Activated T-helper 2 cell treated with anti-CD3 and anti-CD28 coated beads, Interferon-gamma antibody, Interleukin-2, Interleukin-4, amounts not matched to agents 10 μg/mL and 5 μg/mL and 100 μg/mL, durations not matched to agents 14 hours and 24 hours and 36 hours (primary cell): ENCODE results near the gene NQO1. TPM values are rescaled to one million over a fixed set of nuclear protein-coding genes. Genes with fewer than 3 reads are reported as not detected.

Experiments used
- DNase-seq: peaks from one replicate; pipeline ENCODE4 v3.0.0; 2021; ENCODE audit warnings: low spot score
- H3K27ac Mint-ChIP-seq: one replicate; pipeline ENCODE4 v1.8.0; 2021; ENCODE audit warnings: mixed read lengths
- H3K27me3 Mint-ChIP-seq: one replicate; pipeline ENCODE4 v1.8.0; 2021; ENCODE audit warnings: low read depth, mixed read lengths
- H3K36me3 Mint-ChIP-seq: one replicate; pipeline ENCODE4 v1.8.0; 2021; ENCODE audit warnings: low read depth, mixed read lengths
- H3K4me1 Mint-ChIP-seq: one replicate; pipeline ENCODE4 v1.8.0; 2021; ENCODE audit warnings: low read depth, mixed read lengths
- H3K4me3 Mint-ChIP-seq: one replicate; pipeline ENCODE4 v1.8.0; 2021; ENCODE audit warnings: low read depth, mild to moderate bottlenecking, moderate library complexity, mixed read lengths
- H3K9me3 Mint-ChIP-seq: one replicate; pipeline ENCODE4 v1.8.0; 2021; ENCODE audit warnings: mixed read lengths
- intact Hi-C: fragments of 100-400 bp; cut with micrococcal nuclease; formaldehyde crosslinking; loops from one replicate; pipeline ENCODE4 v1.15.1; 2023
- total RNA-seq: library from RNA; stranded (reverse); gene quantifications from 2 replicates; pipeline ENCODE4 v1.2.3, GENCODE V29; 2022

The NQO1 gene
- total RNA-seq, 1 donor from 2014 or later: 9.2 TPM

GRCh38 chr16:69709456-69710084 is 16.8 kb downstream of the NQO1 start:
- Mint-ChIP-seq H3K9me3 (no peaks in the 10 kb centered on the region), H3K4me3 (no peak overlapping the region), H3K4me1 (peaks cover 6% of the 10 kb centered on the region), H3K27me3 (no peaks in the 10 kb centered on the region), H3K27ac (no peak overlapping the region), H3K36me3 (peaks cover 40% of the 10 kb centered on the region)
- no peak for DNase-seq
- intact Hi-C loops: loop anchor here (1.0 kb wide), 1 partner anchor 45 kb away; the partner anchor contains the start of gene NOB1

DNA sequence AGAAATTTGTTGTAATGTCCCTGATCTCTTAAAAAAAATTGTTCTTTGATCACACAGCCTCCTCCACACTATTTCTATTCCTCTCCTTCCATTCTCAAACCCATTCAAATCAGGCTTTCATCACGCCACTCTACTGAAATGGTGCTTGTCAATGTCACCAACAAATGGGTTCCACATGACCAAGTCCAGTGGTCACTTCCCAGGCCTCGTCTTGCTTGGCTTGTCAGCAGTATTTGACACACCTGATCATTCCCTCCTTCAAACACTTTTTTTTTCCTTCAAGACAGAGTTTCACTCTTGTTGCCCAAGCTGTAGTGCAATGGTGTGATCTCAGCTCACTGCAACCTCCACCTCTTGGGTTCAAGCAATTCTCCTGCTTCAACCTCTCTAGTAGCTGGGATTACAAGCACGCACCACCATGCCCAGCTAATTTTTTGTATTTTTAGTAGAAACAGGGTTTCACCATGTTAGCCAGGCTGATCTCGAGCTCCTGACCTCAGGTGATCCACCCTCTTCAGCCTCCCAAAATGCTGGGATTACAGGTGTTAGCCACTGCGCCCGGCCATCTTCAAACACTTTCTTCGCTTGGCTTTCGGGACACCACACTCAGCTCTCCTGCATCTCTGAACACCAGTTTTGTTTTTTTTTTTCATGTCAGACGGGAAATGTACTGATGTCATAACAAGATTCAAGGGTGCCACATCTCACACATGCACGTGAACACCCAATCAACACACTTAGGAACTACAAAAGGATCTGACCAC is 18.3 kb downstream of the NQO1 start:
- H3K27ac Mint-ChIP-seq: no peak overlapping the region
- H3K36me3 Mint-ChIP-seq: peaks cover 46% of the 10 kb centered on the region
- no peak overlapping the region for H3K4me3 Mint-ChIP-seq
- intact Hi-C loops: no loop called here
- H3K27me3 Mint-ChIP-seq: no peaks in the 10 kb centered on the region
- H3K4me1 Mint-ChIP-seq: peaks cover 6% of the 10 kb centered on the region
- no peak for DNase-seq
- H3K9me3 Mint-ChIP-seq: no peaks in the 10 kb centered on the region

- Mint-ChIP-seq H3K27me3 (no peaks in the 10 kb centered on the region), H3K4me1 (peaks cover 6% of the 10 kb centered on the region), H3K4me3 (no peak overlapping the region), H3K36me3 (peaks cover 38% of the 10 kb centered on the region), H3K27ac (no peak overlapping the region), H3K9me3 (no peaks in the 10 kb centered on the region)
- DNase-seq: no peak
- intact Hi-C loops: no loop called here
These were observed 19.4 kb downstream of the NQO1 start for GRCh38 chr16:69706975-69707340.

- intact Hi-C loops: no loop called here
- no peaks in the 10 kb centered on the region for H3K9me3 Mint-ChIP-seq
- peaks cover 6% of the 10 kb centered on the region for H3K4me1 Mint-ChIP-seq
- peaks cover 37% of the 10 kb centered on the region for H3K36me3 Mint-ChIP-seq
- no peaks in the 10 kb centered on the region for H3K27me3 Mint-ChIP-seq
- no peak for DNase-seq
- H3K4me3 Mint-ChIP-seq: no peak overlapping the region
- H3K27ac Mint-ChIP-seq: no peak overlapping the region
These were observed 19.9 kb downstream of the NQO1 start for GRCh38 chr16:69706256-69706974.

- intact Hi-C loops: no loop called here
- H3K27me3 Mint-ChIP-seq: no peaks in the 10 kb centered on the region
- peaks cover 35% of the 10 kb centered on the region for H3K36me3 Mint-ChIP-seq
- H3K4me3 Mint-ChIP-seq: no peak overlapping the region
- no peaks in the 10 kb centered on the region for H3K4me1 Mint-ChIP-seq
- no peak overlapping the region for H3K27ac Mint-ChIP-seq
- no peaks in the 10 kb centered on the region for H3K9me3 Mint-ChIP-seq
- no peak for DNase-seq
These were observed 22.7 kb downstream of the NQO1 start for GRCh38 chr16:69703638-69704037.

- Mint-ChIP-seq H3K4me3 (no peak overlapping the region), H3K27me3 (no peaks in the 10 kb centered on the region), H3K9me3 (no peaks in the 10 kb centered on the region), H3K4me1 (no peaks in the 10 kb centered on the region), H3K27ac (no peak overlapping the region), H3K36me3 (peaks cover 34% of the 10 kb centered on the region)
- DNase-seq: no peak
- intact Hi-C loops: no loop called here
These were observed 24.5 kb downstream of the NQO1 start for GRCh38 chr16:69701866-69702265.

GRCh38 chr16:69701452-69701851 is 24.9 kb downstream of the NQO1 start:
- Mint-ChIP-seq H3K27me3 (no peaks in the 10 kb centered on the region), H3K36me3 (peaks cover 33% of the 10 kb centered on the region), H3K9me3 (no peaks in the 10 kb centered on the region), H3K4me3 (no peak overlapping the region), H3K4me1 (no peaks in the 10 kb centered on the region), H3K27ac (no peak overlapping the region)
- intact Hi-C loops: no loop called here
- no peak for DNase-seq

DNA sequence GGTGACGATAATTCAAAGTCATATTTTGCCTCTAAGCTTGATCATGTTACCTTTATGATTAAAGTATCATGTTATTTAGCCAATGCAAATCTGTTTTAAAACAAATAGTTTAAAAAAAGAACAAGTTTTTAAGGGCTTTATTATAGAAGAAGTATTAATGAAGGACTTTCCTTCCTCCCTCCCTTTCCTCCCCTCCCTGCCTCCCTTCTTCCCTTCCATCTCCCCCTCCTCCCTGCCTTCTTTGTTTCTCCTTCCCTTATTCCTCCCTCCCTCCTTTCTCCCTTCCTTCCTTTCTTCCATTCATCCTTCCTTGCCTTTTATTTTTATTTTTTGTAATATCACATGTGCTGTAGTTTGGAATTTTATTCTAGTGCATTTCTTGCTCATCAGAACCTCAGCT is 26.4 kb downstream of the NQO1 start:
- intact Hi-C loops: no loop called here
- Mint-ChIP-seq H3K27me3 (no peaks in the 10 kb centered on the region), H3K9me3 (no peaks in the 10 kb centered on the region), H3K4me3 (no peak overlapping the region), H3K27ac (no peak overlapping the region), H3K4me1 (no peaks in the 10 kb centered on the region), H3K36me3 (peaks cover 45% of the 10 kb centered on the region)
- DNase-seq: no peak

DNA sequence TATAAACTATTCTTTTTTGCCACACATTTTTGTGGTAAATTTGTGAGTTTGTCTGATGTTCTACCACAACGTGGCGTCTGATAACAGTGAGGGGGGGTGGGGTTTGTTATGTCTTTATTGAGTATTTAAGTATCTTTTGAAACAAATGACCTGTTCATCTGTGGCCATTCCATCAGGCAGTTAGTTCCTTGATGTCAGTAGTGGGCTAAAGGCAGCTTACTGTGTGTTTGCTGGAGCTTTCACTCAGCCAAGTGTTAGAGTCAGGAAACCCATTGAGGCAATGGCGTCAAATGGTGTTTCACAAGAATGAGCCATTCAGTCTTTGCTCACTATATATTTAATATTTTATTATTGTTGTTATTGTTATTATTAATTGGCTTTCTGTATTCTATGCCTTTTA is 28.0 kb downstream of the NQO1 start:
- intact Hi-C loops: no loop called here

GRCh38 chr16:69693916-69694315 is 32.4 kb downstream of the NQO1 start:
- Mint-ChIP-seq H3K9me3 (no peaks in the 10 kb centered on the region), H3K27ac (no peak overlapping the region), H3K4me3 (no peak overlapping the region), H3K36me3 (peaks cover 67% of the 10 kb centered on the region), H3K27me3 (no peaks in the 10 kb centered on the region), H3K4me1 (peaks cover 10% of the 10 kb centered on the region)
- no peak for DNase-seq
- intact Hi-C loops: no loop called here

More for the DNA sequence above, 28.0 kb downstream of the NQO1 start:
- H3K27ac Mint-ChIP-seq: no peak overlapping the region
- H3K4me3 Mint-ChIP-seq: no peak overlapping the region
- no peaks in the 10 kb centered on the region for H3K9me3 Mint-ChIP-seq
- H3K4me1 Mint-ChIP-seq: no peaks in the 10 kb centered on the region
- H3K36me3 Mint-ChIP-seq: peaks cover 48% of the 10 kb centered on the region
- no peak for DNase-seq
- no peaks in the 10 kb centered on the region for H3K27me3 Mint-ChIP-seq

DNA sequence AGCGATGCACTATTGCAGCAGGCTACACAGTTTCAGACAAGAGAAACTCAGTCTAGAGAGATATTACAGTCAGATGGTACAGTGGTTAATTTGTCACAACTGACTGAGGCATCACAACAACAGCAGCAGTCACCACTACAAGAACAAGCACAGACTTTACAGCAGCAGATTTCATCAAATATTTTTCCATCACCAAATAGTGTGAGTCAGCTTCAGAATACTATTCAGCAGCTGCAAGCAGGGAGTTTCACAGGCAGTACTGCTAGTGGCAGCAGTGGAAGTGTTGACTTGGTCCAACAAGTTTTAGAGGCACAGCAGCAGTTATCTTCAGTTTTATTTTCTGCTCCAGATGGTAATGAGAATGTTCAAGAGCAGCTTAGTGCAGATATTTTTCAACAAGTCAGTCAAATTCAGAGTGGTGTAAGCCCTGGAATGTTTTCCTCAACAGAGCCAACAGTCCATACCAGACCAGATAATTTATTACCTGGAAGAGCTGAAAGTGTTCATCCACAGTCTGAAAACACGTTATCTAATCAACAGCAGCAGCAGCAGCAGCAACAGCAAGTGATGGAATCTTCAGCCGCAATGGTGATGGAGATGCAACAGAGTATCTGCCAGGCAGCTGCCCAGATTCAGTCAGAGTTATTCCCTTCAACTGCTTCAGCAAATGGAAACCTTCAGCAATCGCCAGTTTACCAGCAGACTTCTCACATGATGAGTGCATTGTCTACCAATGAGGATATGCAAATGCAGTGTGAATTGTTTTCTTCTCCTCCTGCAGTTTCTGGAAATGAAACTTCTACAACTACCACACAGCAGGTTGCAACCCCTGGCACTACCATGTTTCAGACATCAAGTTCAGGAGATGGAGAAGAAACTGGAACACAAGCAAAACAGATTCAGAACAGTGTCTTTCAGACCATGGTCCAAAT is 34.1 kb downstream of the NQO1 start:
- Mint-ChIP-seq H3K36me3 (peaks cover 63% of the 10 kb centered on the region), H3K4me3 (no peak overlapping the region), H3K4me1 (peaks cover 10% of the 10 kb centered on the region), H3K9me3 (no peaks in the 10 kb centered on the region), H3K27me3 (no peaks in the 10 kb centered on the region), H3K27ac (peak overlapping the region; percentile 80)
- DNase-seq: no peak
- intact Hi-C loops: no loop called here

GRCh38 chr16:69688589-69688988 is 37.8 kb downstream of the NQO1 start:
- peaks cover 10% of the 10 kb centered on the region for H3K4me1 Mint-ChIP-seq
- no peaks in the 10 kb centered on the region for H3K27me3 Mint-ChIP-seq
- no peak for DNase-seq
- peaks cover 55% of the 10 kb centered on the region for H3K36me3 Mint-ChIP-seq
- intact Hi-C loops: no loop called here
- H3K4me3 Mint-ChIP-seq: no peak overlapping the region
- no peaks in the 10 kb centered on the region for H3K9me3 Mint-ChIP-seq
- no peak overlapping the region for H3K27ac Mint-ChIP-seq
